GM12878 (cell line): ENCODE results near the gene MARVELD2. TPM values are rescaled to one million over a fixed set of nuclear protein-coding genes. Genes with fewer than 3 reads are reported as not detected.
A peak's percentile ranks its signal among the peaks of the same experiment; 100 is the strongest.

ENCODE experiments used
- DPF2 ChIP-seq: fragments of 450-650 bp; IDR thresholded peaks from 2 replicates; pipeline ENCODE4 v1.6.1; 2017; ENCODE audit warnings: mild to moderate bottlenecking
- EP300 ChIP-seq, 2 experiments: fragments of 150-350 bp in 1 of 2; IDR thresholded peaks; 2 replicates each; pipeline ENCODE4 v1.6.1; 2011 to 2012; ENCODE audit warnings: low read depth in 2 of 2, low read length in 2 of 2, borderline replicate concordance in 1 of 2, improper control_type of control experiment in 1 of 2, inconsistent platforms in 1 of 2; ENCODE audit not compliant: control insufficient read depth in 1 of 2
- JUND ChIP-seq: IDR thresholded peaks from 2 replicates; pipeline ENCODE4 v1.6.1; 2012; ENCODE audit warnings: low read depth, mild to moderate bottlenecking, low read length, improper control_type of control experiment, moderate library complexity
- NFYB ChIP-seq: IDR thresholded peaks from 2 replicates; pipeline ENCODE4 v1.6.1; 2011; ENCODE audit warnings: low read depth, mild to moderate bottlenecking, low read length, improper control_type of control experiment, moderate library complexity; ENCODE audit not compliant: insufficient read depth
- SUPT20H ChIP-seq: IDR thresholded peaks from 2 replicates; pipeline ENCODE4 v1.6.1; 2011; ENCODE audit warnings: low read depth, mild to moderate bottlenecking, low read length, moderate library complexity, borderline replicate concordance; ENCODE audit not compliant: control insufficient read depth
- TAF1 ChIP-seq: IDR thresholded peaks from 2 replicates; pipeline ENCODE4 v1.6.1; 2011; ENCODE audit warnings: mild to moderate bottlenecking, low read depth, low read length, borderline replicate concordance
- TARDBP ChIP-seq: IDR thresholded peaks from 2 replicates; pipeline ENCODE4 v1.6.1; 2016; ENCODE audit warnings: borderline replicate concordance
- TBL1XR1 ChIP-seq: IDR thresholded peaks from 2 replicates; pipeline ENCODE4 v1.6.1; 2012; ENCODE audit warnings: low read depth, low read length, improper control_type of control experiment
- TCF3 ChIP-seq: IDR thresholded peaks from 2 replicates; pipeline ENCODE4 v1.6.1; 2012; ENCODE audit warnings: low read depth, mild to moderate bottlenecking, low read length, borderline replicate concordance; ENCODE audit not compliant: insufficient read depth
- YY1 ChIP-seq: IDR thresholded peaks from 2 replicates; pipeline ENCODE4 v1.6.1; 2011; ENCODE audit warnings: low read depth, mild to moderate bottlenecking, low read length
- polyA plus RNA-seq, 11 experiments: library from polyadenylated mRNA; depleted of rRNA in 4 of 11; unstranded in 6 of 11; stranded (reverse) in 5 of 11; fragments of >200 nt; fragmentation: Nextera tagmentation in 4 of 11; fragmentation: Illumina TruSeq in 1 of 11; extraction: Ambion mirVana in 4 of 11; extraction: Trizol in 1 of 11; gene quantifications; 1 replicate in 1 of 11; 2 replicates in 10 of 11; pipeline versions ENCODE4 v1.2.1 to v1.2.3, GENCODE V29; 2011 to 2016; ENCODE audit warnings: inconsistent platforms in 2 of 11, missing spikeins in 2 of 11, low read depth in 1 of 11
- total RNA-seq, 4 experiments: library from RNA; depleted of rRNA in 3 of 4; stranded (reverse); fragments of >200 nt in 3 of 4; fragmentation: Illumina TruSeq in 1 of 4; extraction: Trizol in 1 of 4; gene quantifications; 2 replicates each; pipeline versions ENCODE4 v1.2.1 to v1.2.3, GENCODE V29; 2013 to 2021
- TF ChIP-seq, protein P1 (sequence below): fragments of 450-650 bp; IDR thresholded peaks from 2 replicates; pipeline ENCODE4 v1.6.1; 2016; ENCODE audit warnings: mild to moderate bottlenecking
- TF ChIP-seq, protein P2 (sequence below): fragments of 450-650 bp; IDR thresholded peaks from 2 replicates; pipeline ENCODE4 v1.6.1; 2014; ENCODE audit warnings: mild to moderate bottlenecking
- TF ChIP-seq, protein P3 (sequence below): fragments of 450-650 bp; IDR thresholded peaks from 2 replicates; pipeline ENCODE4 v1.6.1; 2016; ENCODE audit warnings: mild to moderate bottlenecking
- TF ChIP-seq, protein P4 (sequence below): fragments of 450-650 bp; IDR thresholded peaks from 2 replicates; pipeline ENCODE4 v1.6.1; 2016; ENCODE audit warnings: mild to moderate bottlenecking, moderate library complexity, borderline replicate concordance
- TF ChIP-seq, protein P5 (sequence below): fragments of 150-350 bp; IDR thresholded peaks from 2 replicates; pipeline ENCODE4 v1.6.1; 2016; ENCODE audit warnings: low read depth, low read length

MARVELD2 gene
- total and polyA plus RNA-seq, 10 of the 15 experiments (the other 5 are each of a cell fraction or from before 2014, with no cell fraction given) = 0.37 to 6.2 (median 3.8) TPM

DNA sequence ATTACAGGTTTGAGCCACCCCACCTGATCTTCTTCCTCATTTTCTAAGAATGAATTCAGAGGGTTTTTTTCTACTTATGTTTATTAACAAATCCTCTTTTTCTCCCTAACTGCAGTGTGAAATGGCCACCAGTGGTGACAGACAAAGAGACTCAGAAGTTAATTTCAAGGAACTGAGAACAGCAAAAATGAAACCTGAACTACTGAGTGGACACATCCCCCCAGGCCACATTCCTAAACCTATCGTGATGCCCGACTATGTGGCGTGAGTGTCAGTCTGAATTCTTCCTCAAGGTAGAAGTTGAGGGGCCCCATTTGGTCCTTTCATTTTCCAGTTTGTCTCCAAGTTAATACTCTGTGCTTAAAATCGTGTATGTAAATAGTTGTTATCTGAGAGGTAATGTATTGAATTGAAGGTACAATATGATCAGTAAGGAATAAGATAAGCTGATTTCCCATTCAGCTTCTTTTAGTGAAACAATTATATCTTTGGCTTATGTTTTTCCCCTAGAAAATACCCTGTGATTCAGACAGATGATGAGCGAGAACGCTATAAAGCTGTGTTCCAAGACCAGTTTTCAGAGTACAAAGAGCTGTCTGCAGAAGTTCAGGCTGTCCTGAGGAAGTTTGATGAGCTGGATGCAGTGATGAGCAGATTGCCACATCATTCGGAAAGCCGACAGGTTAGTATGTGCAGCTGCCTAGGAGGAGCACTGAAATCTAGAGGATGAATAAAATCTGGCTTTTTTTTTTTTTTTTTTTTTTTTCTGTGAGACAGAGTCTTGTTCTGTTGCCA, 17.7 kb downstream of the MARVELD2 start (continued):
- TF ChIP-seq, protein P1, sequence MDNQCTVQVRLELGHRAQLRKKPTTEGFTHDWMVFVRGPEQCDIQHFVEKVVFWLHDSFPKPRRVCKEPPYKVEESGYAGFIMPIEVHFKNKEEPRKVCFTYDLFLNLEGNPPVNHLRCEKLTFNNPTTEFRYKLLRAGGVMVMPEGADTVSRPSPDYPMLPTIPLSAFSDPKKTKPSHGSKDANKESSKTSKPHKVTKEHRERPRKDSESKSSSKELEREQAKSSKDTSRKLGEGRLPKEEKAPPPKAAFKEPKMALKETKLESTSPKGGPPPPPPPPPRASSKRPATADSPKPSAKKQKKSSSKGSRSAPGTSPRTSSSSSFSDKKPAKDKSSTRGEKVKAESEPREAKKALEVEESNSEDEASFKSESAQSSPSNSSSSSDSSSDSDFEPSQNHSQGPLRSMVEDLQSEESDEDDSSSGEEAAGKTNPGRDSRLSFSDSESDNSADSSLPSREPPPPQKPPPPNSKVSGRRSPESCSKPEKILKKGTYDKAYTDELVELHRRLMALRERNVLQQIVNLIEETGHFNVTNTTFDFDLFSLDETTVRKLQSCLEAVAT = no peak
- TF ChIP-seq, protein P2, sequence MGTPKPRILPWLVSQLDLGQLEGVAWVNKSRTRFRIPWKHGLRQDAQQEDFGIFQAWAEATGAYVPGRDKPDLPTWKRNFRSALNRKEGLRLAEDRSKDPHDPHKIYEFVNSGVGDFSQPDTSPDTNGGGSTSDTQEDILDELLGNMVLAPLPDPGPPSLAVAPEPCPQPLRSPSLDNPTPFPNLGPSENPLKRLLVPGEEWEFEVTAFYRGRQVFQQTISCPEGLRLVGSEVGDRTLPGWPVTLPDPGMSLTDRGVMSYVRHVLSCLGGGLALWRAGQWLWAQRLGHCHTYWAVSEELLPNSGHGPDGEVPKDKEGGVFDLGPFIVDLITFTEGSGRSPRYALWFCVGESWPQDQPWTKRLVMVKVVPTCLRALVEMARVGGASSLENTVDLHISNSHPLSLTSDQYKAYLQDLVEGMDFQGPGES = no peak
- no peak for TF ChIP-seq TARDBP
- TF ChIP-seq, protein P3, sequence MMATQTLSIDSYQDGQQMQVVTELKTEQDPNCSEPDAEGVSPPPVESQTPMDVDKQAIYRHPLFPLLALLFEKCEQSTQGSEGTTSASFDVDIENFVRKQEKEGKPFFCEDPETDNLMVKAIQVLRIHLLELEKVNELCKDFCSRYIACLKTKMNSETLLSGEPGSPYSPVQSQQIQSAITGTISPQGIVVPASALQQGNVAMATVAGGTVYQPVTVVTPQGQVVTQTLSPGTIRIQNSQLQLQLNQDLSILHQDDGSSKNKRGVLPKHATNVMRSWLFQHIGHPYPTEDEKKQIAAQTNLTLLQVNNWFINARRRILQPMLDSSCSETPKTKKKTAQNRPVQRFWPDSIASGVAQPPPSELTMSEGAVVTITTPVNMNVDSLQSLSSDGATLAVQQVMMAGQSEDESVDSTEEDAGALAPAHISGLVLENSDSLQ = peak; percentile 43; the same call in 1 of the 2 replicates
- TF ChIP-seq TBL1XR1 = no peak
- 0 out of 2 replicates have a peak, but pooled peaks have one; percentile 20 for TF ChIP-seq TAF1
- no peak for TF ChIP-seq SUPT20H
- TF ChIP-seq, protein P4, sequence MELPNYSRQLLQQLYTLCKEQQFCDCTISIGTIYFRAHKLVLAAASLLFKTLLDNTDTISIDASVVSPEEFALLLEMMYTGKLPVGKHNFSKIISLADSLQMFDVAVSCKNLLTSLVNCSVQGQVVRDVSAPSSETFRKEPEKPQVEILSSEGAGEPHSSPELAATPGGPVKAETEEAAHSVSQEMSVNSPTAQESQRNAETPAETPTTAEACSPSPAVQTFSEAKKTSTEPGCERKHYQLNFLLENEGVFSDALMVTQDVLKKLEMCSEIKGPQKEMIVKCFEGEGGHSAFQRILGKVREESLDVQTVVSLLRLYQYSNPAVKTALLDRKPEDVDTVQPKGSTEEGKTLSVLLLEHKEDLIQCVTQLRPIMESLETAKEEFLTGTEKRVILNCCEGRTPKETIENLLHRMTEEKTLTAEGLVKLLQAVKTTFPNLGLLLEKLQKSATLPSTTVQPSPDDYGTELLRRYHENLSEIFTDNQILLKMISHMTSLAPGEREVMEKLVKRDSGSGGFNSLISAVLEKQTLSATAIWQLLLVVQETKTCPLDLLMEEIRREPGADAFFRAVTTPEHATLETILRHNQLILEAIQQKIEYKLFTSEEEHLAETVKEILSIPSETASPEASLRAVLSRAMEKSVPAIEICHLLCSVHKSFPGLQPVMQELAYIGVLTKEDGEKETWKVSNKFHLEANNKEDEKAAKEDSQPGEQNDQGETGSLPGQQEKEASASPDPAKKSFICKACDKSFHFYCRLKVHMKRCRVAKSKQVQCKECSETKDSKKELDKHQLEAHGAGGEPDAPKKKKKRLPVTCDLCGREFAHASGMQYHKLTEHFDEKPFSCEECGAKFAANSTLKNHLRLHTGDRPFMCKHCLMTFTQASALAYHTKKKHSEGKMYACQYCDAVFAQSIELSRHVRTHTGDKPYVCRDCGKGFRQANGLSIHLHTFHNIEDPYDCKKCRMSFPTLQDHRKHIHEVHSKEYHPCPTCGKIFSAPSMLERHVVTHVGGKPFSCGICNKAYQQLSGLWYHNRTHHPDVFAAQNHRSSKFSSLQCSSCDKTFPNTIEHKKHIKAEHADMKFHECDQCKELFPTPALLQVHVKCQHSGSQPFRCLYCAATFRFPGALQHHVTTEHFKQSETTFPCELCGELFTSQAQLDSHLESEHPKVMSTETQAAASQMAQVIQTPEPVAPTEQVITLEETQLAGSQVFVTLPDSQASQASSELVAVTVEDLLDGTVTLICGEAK = no peak
- peak; percentile 80 for TF ChIP-seq YY1
- TF ChIP-seq JUND = no peak
- TF ChIP-seq TCF3 = no peak
- TF ChIP-seq NFYB = no peak
- TF ChIP-seq, protein P5, sequence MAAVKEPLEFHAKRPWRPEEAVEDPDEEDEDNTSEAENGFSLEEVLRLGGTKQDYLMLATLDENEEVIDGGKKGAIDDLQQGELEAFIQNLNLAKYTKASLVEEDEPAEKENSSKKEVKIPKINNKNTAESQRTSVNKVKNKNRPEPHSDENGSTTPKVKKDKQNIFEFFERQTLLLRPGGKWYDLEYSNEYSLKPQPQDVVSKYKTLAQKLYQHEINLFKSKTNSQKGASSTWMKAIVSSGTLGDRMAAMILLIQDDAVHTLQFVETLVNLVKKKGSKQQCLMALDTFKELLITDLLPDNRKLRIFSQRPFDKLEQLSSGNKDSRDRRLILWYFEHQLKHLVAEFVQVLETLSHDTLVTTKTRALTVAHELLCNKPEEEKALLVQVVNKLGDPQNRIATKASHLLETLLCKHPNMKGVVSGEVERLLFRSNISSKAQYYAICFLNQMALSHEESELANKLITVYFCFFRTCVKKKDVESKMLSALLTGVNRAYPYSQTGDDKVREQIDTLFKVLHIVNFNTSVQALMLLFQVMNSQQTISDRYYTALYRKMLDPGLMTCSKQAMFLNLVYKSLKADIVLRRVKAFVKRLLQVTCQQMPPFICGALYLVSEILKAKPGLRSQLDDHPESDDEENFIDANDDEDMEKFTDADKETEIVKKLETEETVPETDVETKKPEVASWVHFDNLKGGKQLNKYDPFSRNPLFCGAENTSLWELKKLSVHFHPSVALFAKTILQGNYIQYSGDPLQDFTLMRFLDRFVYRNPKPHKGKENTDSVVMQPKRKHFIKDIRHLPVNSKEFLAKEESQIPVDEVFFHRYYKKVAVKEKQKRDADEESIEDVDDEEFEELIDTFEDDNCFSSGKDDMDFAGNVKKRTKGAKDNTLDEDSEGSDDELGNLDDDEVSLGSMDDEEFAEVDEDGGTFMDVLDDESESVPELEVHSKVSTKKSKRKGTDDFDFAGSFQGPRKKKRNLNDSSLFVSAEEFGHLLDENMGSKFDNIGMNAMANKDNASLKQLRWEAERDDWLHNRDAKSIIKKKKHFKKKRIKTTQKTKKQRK = no peak
- TF ChIP-seq EP300 (IDR thresholded peaks at IDR 0.05; ENCODE audit: borderline replicate concordance in 1 of 2, control insufficient read depth in 1 of 2, low read depth in 2 of 2, low read length in 2 of 2) = peak in 1 of 2 experiments; percentile 68; a peak in 2 of 4 replicates
- TF ChIP-seq DPF2 = peak; percentile 39; the same call in 1 of the 2 replicates
